Colonic mucosa (tissue), 4 donors: ENCODE measurements around the gene TENM4. TPM values are rescaled to one million over a fixed set of nuclear protein-coding genes. Genes with fewer than 3 reads are reported as not detected.

Experiments used
- DNase-seq: peaks from one replicate; pipeline ENCODE4 v3.0.0-alpha.2; 2020
- H3K27ac ChIP-seq: fragments of 200-600 bp; one replicate; pipeline ENCODE4 v1.8.0; 2021
- H3K27me3 ChIP-seq: fragments of 200-600 bp; one replicate; pipeline ENCODE4 v1.8.0; 2021
- H3K36me3 ChIP-seq: fragments of 200-600 bp; one replicate; pipeline ENCODE4 v1.8.0; 2021
- H3K4me1 ChIP-seq: fragments of 200-600 bp; one replicate; pipeline ENCODE4 v1.8.0; 2021; ENCODE audit warnings: mild to moderate bottlenecking
- H3K4me3 ChIP-seq: fragments of 200-600 bp; one replicate; pipeline ENCODE4 v1.8.0; 2021
- H3K9ac ChIP-seq, 2 donors: one replicate each; pipeline ENCODE4 v1.7.0; 2013; ENCODE audit warnings: control low read depth in 2 of 2, low read depth in 2 of 2, low read length in 2 of 2
- H3K9me3 ChIP-seq: fragments of 200-600 bp; one replicate; pipeline ENCODE4 v1.8.0; 2021
- intact Hi-C: fragments of 100-400 bp; cut with DNase I; formaldehyde crosslinking; loops from one replicate; pipeline ENCODE4 v1.14.1; 2022
- total RNA-seq, 2 donors: library from RNA; stranded (reverse); fragmentation: NEBNext Ultra II Directional in 1 of 2; extraction: Animal tissue kit (Norgen Biotek cat#: 25700) in 1 of 2; gene quantifications; one replicate each; pipeline ENCODE4 v1.2.1, GENCODE V29; 2021
- TF ChIP-seq, protein P1 (sequence below): fragments of 200-600 bp; IDR thresholded peaks from one replicate; pipeline ENCODE4 v1.8.0; 2022; ENCODE audit warnings: antibody characterized with exemption, mild to moderate bottlenecking
- donor health status: healthy.
- donor health status: DM: no; HTN: no; CAD: no.
- donor health status: DM: no; HTN: no; CAD: no.

Gene TENM4
- total RNA-seq, 2 donors from 2014 or later: 0.48 to 1.2 TPM

DNA sequence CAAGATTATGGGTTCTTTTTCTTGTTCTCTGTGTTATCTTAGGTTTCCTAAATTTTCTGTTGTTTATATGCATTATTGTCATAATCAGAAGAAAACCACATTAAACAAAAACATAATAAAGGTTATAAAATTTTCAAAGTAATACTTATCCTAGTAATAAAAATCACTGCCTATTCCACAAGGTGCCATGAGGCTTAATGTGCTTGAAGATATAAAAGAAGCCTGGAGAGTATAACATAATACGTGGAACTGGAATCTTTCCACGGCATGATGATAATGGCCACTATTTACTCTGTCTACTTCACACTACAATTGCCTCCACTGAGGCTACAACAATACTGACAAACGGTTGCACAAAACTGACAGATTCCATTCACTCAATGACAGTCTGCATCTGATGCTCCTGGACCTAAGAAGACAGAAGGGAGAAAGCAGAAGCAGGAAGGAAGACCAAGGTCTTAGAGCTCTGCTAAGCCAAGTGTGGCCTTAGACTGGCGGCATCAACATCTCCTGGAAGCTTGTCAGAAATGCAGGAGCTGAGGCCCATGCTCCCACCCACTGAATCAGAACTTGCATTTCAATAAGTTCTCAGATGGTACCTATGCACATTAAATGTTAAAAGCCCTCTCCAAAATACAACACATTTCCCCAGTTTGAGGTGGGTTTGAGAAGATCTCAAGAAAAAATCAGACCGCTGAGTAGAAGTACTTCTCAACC, 13.1 kb downstream of the TENM4 start:
- Histone ChIP-seq H3K4me1 (no peaks in the 10 kb centered on the region), H3K36me3 (no peaks in the 10 kb centered on the region), H3K4me3 (no peak overlapping the region), H3K27me3 (no peaks in the 10 kb centered on the region), H3K27ac (no peak overlapping the region), H3K9ac (no peak overlapping the region), H3K9me3 (no peaks in the 10 kb centered on the region)
- intact Hi-C loops: no loop called here
- DNase-seq: no peak
- TF ChIP-seq, protein P1, sequence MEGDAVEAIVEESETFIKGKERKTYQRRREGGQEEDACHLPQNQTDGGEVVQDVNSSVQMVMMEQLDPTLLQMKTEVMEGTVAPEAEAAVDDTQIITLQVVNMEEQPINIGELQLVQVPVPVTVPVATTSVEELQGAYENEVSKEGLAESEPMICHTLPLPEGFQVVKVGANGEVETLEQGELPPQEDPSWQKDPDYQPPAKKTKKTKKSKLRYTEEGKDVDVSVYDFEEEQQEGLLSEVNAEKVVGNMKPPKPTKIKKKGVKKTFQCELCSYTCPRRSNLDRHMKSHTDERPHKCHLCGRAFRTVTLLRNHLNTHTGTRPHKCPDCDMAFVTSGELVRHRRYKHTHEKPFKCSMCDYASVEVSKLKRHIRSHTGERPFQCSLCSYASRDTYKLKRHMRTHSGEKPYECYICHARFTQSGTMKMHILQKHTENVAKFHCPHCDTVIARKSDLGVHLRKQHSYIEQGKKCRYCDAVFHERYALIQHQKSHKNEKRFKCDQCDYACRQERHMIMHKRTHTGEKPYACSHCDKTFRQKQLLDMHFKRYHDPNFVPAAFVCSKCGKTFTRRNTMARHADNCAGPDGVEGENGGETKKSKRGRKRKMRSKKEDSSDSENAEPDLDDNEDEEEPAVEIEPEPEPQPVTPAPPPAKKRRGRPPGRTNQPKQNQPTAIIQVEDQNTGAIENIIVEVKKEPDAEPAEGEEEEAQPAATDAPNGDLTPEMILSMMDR: no peak

DNA sequence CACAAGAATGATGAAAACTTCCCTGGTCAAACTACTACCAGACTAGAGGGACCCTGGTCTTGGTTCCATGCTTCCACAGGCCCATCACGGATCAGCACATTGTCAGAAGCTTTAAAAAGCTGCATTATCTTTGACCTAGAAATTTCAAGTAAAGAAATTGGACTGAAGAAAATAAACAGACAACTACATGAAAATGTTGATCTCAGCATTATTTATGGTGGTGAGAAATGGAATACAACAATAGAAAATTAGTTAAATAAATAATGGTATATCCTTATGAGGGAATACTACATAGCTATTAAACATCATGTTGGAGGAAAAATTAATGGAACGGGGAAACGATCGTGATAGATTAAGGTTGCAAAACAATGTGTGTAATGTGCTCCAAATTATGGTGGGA, 13.7 kb downstream of the TENM4 start:
- Histone ChIP-seq H3K9ac (no peak overlapping the region), H3K36me3 (no peaks in the 10 kb centered on the region), H3K9me3 (no peaks in the 10 kb centered on the region), H3K27ac (no peak overlapping the region), H3K4me3 (no peak overlapping the region), H3K27me3 (no peaks in the 10 kb centered on the region), H3K4me1 (no peaks in the 10 kb centered on the region)
- intact Hi-C loops: no loop called here
- DNase-seq: no peak
- TF ChIP-seq, protein P1: no peak

DNA sequence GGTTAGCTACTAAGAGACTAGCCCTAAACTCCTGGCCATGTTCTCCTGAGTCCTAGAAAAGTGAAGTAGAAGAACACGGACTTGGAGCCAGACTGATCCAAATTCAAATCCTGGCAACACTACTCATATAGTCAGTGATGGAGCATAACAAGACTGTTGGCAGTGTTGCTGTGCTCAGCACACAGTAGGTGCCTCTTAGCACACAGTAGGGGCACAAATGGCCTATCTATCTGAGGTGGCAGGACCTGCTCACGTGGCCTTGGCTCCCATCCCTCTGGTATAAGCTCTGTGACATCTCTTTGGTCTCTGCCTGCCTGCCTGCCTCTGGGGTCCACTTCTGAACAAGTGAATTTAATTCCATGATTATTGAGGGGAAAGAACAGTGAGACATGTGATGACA, 15.4 kb downstream of the TENM4 start:
- no peak overlapping the region for H3K4me3 ChIP-seq

DNA sequence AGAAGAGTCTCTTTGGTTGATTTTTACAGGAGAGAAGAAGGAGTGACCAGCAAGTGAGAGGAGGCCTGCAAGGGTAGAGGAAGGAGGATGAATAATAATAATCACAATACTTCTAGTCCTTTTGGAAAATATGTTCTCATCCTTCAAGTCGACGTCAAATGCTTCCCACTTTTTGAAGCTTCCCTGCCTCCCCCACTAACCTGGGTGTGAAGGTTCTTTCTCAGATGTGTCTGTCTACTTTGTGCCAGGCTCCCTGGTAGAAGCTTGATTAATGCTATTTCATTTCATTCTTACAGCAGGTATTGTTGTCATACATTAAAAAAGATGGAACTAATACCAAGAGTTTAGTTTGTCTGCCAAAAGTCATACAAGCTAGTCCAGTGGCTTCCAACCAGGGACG, 17.1 kb downstream of the TENM4 start:
- no peak for DNase-seq
- no peak overlapping the region for H3K4me3 ChIP-seq
- no peak overlapping the region for H3K9ac ChIP-seq
- H3K27me3 ChIP-seq: no peaks in the 10 kb centered on the region
- TF ChIP-seq, protein P1: no peak
- no peaks in the 10 kb centered on the region for H3K9me3 ChIP-seq
- no peak overlapping the region for H3K27ac ChIP-seq
- no peaks in the 10 kb centered on the region for H3K36me3 ChIP-seq
- H3K4me1 ChIP-seq: no peaks in the 10 kb centered on the region
- intact Hi-C loops: no loop called here

More for the DNA sequence above, 15.4 kb downstream of the TENM4 start:
- intact Hi-C loops: no loop called here
- Histone ChIP-seq H3K9ac (no peak overlapping the region), H3K27ac (no peak overlapping the region), H3K27me3 (no peaks in the 10 kb centered on the region), H3K4me1 (no peaks in the 10 kb centered on the region), H3K9me3 (no peaks in the 10 kb centered on the region), H3K36me3 (no peaks in the 10 kb centered on the region)
- TF ChIP-seq, protein P1: no peak
- no peak for DNase-seq

DNA sequence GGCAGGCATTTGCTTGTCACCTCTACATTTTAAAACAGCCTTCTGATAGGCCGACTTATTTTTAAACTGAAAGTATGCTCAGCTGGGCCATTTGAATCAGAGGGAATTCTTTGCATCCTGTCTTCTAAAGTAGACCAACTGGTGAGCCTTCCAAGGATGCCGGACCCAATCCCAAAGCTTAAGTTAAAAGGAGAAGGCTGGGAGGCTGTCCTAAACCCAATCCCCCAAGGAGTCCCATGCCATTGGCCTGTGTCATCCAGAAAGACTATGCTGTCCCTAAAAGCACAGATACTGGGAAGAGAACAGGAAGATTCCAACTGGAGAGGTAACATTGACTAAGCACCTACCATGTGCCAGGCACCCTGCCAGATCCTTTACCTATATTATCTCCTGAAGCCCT, 18.0 kb downstream of the TENM4 start:
- DNase-seq: no peak
- H3K27me3 ChIP-seq: no peaks in the 10 kb centered on the region
- no peak overlapping the region for H3K4me3 ChIP-seq
- no peak overlapping the region for H3K9ac ChIP-seq
- H3K9me3 ChIP-seq: no peaks in the 10 kb centered on the region
- TF ChIP-seq, protein P1: no peak
- H3K36me3 ChIP-seq: no peaks in the 10 kb centered on the region
- no peak overlapping the region for H3K27ac ChIP-seq
- intact Hi-C loops: no loop called here
- no peaks in the 10 kb centered on the region for H3K4me1 ChIP-seq
